Fibroblast of villous mesenchyme (primary cell): ENCODE data around the gene CP. TPM values are rescaled to one million over a fixed set of nuclear protein-coding genes. Genes with fewer than 3 reads are reported as not detected.

Source experiments
- DNase-seq: peaks from one replicate; pipeline ENCODE4 v3.0.0-alpha.2; 2010; ENCODE audit warnings: low read depth
- H3K4me3 ChIP-seq: 2 replicates; pipeline ENCODE4 v1.5.1; 2011; ENCODE audit warnings: low read depth, mild to moderate bottlenecking, low read length
- CTCF ChIP-seq: IDR thresholded peaks from 2 replicates; pipeline ENCODE4 v1.5.1; 2012; ENCODE audit warnings: low read depth, mild to moderate bottlenecking, low read length; ENCODE audit not compliant: insufficient read depth
- total RNA-seq: library from RNA; depleted of rRNA; stranded (reverse); fragments of >200 nt; gene quantifications from 2 replicates; pipeline ENCODE4 v1.2.3, GENCODE V29; 2012

Gene CP
- total RNA-seq, 1 donor = not detected

- TF ChIP-seq CTCF = no peak
- no peak overlapping the region for H3K4me3 ChIP-seq
- no peak for DNase-seq
Measured at GRCh38 chr3:149174901-149175300, 46.7 kb downstream of the CP start.

- TF ChIP-seq CTCF = no peak
- H3K4me3 ChIP-seq = no peak overlapping the region
- no peak for DNase-seq
Measured at GRCh38 chr3:149170672-149171071, 51.0 kb downstream of the CP start.

- no peak for DNase-seq
- H3K4me3 ChIP-seq = no peak overlapping the region
- TF ChIP-seq CTCF = no peak
Measured at GRCh38 chr3:149167898-149168297, 53.7 kb downstream of the CP start.

GRCh38 chr3:149163066-149163465, 58.6 kb downstream of the CP start:
- H3K4me3 ChIP-seq = no peak overlapping the region
- no peak for TF ChIP-seq CTCF
- DNase-seq = no peak

GRCh38 chr3:149162007-149162406, 59.6 kb downstream of the CP start:
- DNase-seq = no peak
- no peak overlapping the region for H3K4me3 ChIP-seq
- TF ChIP-seq CTCF = no peak

- H3K4me3 ChIP-seq = no peak overlapping the region
- DNase-seq = no peak
- no peak for TF ChIP-seq CTCF
Measured at GRCh38 chr3:149160754-149161300, 60.8 kb downstream of the CP start.

- DNase-seq = no peak
- H3K4me3 ChIP-seq = no peak overlapping the region
- no peak for TF ChIP-seq CTCF
Measured at GRCh38 chr3:149153402-149153801, 68.2 kb downstream of the CP start.
